Globus pallidus (tissue), 1 donor: Measurements from ENCODE around the gene RNU6-7.

Source experiments
- DNase-seq: peaks from one replicate; pipeline ENCODE4 v3.0.0-alpha.2; 2015; ENCODE audit warnings: low spot score

Gene RNU6-7

DNA sequence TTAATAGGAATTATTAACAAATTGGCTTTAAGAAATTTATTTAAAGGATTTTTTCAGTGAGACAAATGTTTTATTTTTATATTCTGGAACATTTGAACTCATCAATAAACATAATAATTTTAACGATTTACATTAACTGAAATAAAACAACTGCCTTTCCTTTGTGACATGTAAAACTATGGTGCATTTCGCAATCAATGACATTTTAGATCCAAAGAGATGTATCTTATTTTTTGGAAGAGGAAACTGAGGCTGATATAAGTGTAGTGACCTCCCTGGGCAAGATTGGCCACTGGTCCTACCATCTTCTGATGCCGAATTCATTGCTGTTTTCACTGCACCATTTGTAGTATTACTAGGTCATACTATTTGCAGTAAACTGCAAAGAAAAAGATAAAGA is 3.7 kb downstream of the RNU6-7 start:
- no peak for DNase-seq

DNA sequence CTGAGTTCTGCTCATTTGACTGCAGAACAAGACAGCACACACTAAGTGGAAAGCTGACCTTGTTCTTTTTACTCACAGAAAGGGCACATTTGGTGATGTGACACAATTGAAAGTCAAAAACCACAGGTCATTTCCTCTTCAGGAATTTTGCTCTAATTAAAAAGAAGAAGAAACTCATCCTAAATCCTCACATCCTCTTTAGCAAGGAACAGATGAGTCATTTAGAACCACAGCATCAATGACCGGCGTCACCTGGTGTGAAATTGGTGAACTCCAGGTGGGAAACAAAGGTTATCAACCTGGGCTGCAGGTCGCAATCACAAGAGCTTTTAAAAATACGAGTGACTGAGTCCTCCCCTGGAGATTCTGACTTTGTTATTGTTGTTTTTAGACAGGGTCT is 4.1 kb downstream of the RNU6-7 start:
- no peak for DNase-seq

DNA sequence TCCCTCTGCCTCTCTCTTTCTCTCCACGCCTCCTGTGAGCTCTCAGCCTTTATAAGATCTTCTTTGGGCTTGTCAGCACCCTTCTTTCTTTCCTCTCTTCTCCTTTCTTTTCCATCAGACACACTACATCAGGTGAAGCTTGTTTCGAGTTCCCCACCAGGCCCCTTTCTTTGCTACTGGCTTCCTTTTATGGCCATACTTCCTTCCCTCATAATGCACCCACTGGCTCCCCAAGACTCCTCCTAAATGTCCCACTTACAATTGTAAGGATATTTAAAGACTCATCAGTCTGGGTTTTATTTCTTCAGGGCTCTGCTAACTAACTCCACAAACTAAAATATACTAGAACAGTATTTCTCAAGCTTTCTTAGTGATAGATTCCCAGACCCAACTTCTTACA is 4.7 kb downstream of the RNU6-7 start:
- no peak for DNase-seq

DNA sequence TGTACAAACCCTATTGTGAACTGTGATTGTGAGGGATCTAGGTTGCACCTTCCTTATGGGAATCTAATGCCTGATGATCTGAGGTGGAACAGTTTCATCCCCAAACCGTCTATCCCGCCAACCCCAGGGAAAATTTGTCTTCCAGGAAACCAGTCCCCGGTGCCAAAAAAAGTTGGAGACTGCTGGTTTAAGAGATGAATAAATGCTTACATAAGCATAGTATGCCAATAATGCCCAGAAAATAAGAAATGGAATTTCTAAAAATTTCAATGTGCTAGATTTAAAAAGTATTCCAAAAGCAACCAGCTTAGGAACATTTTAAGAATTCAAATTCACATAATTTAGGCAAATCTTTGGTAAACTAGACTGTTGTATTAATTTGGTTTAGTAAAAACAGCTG is 6.6 kb downstream of the RNU6-7 start:
- DNase-seq, result no peak

DNA sequence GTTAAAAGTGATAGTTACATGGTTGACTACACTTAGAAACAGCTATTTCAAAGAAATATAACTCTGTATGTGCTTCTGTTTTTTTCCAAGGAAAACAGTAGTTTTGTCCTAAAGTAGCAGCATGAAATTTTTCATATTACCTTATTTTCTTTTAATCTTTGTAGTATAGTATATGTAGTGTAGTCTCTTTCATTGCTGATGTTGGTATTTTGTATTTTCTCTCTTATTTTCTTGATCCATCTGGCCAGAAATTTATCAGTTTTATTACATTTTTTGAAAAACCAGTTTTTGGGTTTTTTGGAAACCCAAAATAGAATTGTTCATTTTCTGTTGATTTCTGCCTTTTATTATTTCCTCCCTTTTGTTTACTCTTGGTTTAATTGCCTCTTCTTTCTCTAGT is 7.6 kb downstream of the RNU6-7 start:
- no peak for DNase-seq

DNA sequence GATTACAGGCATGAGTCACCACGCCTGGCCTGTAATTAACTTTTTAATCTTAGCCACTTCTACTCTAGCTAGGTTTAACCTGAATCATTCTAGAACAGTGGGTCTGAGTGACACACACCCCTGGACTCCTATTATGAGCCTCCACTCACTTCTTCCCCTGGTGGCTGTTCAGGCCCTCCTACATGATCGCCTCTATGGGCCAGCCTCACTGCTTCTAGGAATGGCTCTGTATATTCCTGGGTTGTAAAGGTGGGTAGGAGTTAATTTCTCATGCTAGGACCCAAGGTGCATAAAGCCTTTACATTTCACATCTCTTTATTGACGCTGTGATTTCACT is 9.2 kb downstream of the RNU6-7 start:
- no peak for DNase-seq

DNA sequence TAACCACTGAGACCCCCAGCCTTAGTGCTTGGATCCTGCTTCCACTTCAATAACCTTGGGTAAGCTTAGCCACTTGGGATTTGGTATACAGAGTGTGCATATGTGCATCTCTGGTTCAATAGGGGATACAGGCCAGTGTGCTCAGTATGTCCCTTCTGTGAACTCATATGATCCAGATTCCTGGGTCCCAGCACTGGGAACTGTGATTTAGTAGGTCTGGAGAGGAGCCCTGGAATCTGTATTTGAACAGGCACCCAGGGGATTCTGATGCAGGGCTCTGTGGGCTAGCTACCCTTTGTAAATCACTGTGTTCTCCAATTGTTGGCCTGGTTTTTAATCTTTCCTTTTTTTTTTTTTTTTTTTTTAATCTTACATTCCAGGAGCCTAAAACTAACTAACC is 11.0 kb downstream of the RNU6-7 start:
- no peak for DNase-seq

DNA sequence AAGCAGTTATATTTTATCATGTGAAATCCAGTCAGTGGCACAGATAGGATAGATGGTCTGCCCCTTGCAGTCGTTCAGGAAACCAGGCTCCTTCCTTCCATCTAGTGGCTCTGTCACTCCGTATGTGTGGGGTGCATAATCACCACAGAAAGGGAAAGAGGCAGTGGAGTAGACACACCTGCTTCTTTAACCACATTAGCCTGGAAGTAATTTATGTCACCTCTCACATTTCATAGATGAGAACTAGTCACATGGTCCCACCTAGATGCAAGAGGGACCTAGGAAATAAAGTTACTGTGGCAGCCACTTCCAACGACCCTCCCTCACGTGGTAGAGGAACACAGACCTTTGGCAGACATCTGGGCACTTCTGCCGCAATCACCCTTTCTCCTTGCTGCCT is 15.5 kb downstream of the RNU6-7 start:
- DNase-seq, result no peak

DNA sequence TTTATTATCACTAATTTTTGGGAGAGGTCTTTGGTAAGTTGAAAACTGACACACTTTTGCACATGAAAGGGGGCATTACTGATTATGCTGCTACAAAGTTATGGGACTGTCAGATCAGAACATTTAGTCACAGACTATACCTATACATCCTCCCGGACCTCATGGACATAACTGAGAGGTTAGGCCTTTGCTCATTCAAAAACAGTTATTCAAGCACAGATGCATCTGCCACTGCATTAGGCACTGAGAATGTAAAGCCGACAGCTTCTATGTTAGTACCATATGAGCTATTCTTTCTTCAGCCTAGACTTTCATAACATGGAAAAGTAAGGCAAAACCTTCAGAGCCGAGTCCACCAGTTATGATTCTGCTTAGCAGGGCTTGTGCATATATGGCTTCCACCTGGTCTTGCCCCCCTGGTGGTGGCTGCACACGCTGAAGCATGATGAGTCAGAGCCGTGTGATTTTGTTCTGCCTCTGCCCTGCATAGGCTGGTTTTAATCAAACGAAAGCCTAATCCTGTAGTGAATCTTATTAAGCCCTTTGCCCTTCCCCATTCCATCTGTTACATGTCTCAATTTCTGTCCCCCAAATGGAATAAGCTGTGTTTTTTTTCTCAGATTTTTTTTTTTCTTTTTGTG is 23.0 kb downstream of the RNU6-7 start:
- DNase-seq, result peak; percentile 29

DNA sequence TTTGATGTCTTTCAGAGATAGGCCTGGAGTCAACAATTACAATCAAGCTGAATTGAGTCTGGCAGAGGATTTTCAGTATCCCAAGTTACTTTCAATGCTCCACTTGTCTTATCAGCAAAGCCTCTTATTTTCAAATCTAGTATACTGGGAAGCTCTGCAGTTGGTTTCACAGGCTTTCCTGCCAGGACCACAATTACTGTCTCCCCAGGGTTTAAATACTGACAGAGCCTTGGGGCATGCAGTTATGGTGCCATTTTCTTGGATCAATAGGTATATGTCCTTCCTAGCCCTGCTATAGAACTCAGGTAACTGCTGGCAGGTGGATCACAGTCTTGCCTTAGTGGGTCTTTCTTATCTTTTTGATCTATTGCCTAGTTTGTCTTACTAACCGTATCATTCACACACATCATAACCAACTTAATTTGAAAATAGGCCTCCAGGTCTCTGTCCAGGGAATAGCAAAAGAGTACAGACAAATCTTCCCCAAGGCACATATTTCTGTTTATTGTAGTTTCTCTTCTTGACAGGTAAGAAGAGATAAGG is 23.6 kb downstream of the RNU6-7 start:
- no peak for DNase-seq

DNA sequence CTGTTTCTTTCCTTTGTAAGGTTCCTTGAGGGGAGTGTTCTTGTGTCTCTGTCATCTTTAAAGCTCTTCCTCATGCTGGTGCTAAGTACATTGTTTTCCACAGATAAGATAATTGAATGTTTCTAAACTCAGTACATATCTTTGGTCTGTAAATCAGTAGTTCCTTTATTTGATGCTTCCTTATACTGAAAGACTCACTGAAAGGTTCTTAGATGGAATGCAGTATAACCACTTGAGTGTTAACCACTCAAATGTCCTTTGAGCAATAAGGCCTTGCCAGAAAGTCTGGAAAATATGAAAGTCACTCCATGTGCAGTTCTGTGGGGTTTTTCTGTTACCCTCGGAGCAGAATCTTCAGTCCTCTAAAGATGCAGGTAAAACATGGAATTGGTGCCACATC is 24.2 kb downstream of the RNU6-7 start:
- DNase-seq, result no peak

DNA sequence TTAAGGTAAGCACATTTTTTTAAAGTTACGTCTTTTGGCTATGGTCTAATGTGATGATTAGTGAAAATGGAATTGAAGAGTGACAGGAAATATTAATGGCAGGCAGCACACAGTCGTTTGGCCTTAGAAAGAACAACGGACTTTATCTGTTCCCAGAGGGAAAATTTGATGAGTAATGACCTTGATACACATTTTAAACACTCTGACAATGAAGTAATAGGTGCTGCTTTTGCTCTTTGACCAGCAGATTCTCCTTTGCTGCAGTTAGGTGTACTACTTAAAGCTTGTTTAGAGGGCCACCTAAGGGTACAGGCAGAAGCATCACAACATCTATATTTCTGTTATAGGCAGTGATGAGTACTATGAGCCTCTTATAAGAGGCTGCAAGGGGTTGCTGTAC is 28.3 kb downstream of the RNU6-7 start:
- DNase-seq, result no peak

DNA sequence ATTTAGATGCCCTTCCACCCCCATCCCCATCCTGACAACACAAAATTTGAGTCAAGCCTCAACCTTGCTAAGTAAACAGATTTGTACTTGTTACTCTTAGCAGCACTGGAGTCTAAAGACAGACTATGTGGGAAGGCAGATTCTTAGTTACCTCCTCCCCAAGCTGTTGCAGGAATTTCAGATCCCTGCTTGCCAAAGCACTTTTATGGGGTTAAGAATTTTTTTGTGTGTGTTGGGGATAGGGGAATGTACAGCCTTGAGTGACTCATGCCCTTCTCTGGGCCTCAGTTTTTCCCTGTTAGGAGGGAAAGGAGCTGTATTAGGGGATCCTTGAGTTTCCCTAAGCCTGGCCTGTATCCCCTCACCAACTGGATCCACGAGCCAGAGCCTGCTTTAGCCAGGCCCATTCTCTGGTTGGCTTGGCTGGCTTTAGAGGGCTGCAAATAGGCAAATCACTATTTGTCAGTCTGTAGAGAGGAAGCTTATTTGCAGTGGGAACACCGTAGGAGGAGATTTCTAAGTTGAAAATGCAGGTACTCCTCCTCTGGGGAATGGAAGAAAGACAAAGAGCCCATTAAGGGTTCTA is 28.9 kb downstream of the RNU6-7 start:
- DNase-seq, result no peak

DNA sequence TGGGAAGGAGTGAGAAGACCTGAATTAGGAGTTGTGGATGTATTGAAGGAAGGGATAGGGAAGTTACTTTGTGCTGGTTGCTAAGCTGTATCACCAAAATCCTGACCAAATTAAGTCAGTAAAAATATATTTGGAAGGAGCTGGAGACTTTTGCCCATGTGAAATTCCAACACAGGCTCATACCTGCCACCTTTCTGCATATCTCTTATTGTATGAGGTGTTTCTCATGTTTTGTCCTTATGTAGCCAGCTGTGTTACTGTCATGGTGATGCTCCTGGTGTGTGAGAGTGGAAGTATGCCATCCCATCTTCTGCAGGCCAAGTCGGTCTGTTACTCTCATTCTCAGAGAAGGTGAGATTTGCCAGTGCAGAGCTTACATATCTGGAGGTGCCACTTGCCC is 30.6 kb downstream of the RNU6-7 start:
- no peak for DNase-seq

DNA sequence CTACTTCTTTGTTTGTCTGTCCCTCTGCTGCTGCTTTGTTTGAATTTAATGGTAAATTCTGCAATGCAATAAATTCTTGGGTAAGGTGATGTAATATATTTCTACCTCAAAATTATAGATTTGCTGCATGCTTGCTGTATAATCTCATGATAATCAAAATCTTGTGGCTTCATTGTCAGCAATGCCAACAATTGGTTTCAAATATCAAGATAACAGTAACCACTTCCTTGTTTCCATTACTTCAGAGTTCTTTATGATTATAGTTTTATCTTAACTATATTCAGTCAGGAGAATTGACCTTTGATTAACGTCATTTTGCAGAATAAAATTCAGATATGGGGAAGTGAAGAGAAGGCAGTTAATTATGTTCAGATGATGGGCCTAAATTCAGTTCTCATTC is 31.4 kb downstream of the RNU6-7 start:
- DNase-seq, result no peak

DNA sequence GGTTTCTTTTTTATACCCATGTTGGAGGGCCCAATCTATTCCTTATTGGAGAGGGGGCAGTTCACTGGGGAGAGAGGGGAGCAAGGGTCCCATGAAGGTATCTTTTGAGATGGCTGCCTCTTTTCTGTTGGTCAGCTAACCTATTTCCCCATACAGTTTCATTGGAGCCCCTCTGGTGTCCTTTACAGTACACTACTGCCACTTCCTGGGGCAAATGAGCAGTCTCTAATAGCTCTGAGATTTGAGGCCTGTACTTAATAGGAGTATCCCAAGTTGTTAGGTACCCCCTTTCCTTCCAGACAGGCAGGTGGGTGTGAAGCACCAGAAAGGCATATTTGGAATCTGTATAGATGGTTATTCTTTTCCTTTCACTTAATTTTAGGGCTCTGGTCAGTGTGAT is 42.6 kb downstream of the RNU6-7 start:
- no peak for DNase-seq

DNA sequence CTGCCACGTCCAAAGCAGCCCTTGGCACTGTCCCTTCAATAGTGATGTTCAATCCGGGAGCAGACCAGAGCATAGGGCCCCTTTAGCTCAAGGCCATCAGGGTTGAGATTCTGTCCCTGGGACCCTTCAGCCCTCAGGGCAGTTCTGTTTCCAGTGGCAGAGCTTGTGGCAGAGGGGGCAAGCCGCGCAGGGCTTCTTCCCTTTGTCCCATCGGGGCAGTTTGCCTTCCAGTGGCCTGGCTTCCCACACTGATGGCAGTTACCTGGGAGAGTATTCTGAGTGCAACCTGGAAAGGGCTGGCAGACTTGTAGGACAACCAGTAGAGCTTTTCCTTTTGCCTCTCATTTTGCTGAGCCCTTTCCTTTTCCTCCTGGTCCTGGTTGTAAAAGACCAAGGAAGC is 44.9 kb downstream of the RNU6-7 start:
- DNase-seq, result no peak

DNA sequence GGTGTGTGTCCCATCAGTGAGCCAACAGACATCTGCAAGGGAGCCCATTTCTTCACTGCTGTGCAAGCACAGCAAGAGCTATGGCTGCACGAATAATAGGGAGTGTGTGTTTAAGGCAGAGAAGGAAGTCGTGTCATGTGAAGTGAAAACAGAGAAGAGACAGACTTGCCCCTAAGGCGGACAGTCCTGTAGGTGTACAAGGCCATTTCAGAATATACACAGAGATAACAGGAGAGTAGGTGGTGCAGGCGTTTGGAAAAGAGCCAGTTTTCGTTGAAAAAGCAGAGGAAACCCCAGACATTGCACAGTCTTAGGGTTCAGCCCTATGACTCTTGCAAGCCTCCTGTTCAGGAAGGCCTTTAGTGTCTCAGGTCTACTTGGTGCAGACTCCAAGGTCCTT is 47.5 kb downstream of the RNU6-7 start:
- DNase-seq, result no peak

DNA sequence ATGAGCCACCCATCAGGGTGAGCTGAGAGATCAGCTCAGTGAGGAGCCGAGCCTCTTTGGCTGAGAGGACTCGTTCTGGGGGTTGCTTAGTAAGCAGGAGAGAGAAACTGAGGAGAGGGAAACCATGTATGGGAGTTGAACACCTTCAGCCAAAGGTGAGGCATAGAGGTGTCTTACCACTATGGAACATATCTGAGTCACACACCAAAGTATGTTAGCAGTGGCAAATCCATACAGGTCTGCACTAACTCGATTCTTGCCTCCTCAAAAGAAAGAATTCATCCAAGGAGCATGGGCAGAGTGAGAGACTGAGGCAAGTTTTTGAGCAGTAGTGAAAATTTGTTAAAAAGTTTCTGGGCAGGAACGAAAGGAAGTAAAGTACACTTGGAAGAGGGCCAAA is 47.9 kb downstream of the RNU6-7 start:
- DNase-seq, result no peak

DNA sequence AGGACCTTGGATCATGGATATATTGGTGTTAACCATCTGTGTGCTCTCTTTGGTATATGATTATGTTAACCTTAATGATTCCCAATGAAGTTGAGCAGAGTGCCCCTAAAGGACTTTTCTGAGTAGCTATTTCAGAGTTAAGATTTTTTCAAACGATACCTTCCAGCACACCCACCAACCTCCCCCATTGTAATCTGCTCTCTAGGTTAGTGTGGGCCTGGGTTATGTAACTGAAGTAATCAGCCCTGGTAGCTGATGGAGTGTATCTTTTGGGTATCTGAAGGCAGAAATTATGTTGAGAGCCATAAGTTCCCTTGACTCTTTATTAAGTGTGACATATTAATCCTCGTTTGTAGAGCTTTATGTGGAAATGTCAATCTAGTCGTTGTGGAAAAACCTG is 48.8 kb downstream of the RNU6-7 start:
- no peak for DNase-seq

DNA sequence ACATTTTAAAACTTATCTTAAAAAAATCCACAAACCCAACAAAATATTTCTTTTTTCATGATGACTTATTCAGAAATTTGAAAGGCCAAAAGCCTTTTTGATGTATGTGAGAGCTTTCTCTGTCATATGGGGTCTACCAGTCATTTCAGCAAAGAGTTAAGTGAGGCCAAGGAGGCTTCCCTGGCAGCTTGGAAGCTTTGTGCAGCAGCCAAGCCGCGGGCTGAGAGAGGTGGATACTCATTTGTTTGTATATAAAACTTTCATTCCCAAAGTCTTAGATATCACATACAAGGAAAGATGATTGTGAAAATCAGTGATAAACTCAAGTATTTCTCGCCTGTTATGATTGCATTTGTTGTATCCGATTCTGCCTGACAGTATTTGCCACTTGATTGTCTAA is 49.7 kb downstream of the RNU6-7 start:
- DNase-seq, result no peak
